Stimulated activated CD4-positive, alpha-beta T cell treated with anti-CD3 and anti-CD28 coated beads, Interleukin-12 subunit alpha, Interleukin-12 subunit beta, amount 100 ng/mL, for 24 hours (primary cell): ENCODE data around the gene REN.

Source experiments
- DNase-seq, 2 experiments: peaks; one replicate each; pipeline ENCODE4 v3.0.0-alpha.2; 2020; ENCODE audit warnings: low read depth in 2 of 2

Gene REN

GRCh38 chr1:204154568-204155255, 11.4 kb downstream of the REN start:
- no peak for DNase-seq

DNA sequence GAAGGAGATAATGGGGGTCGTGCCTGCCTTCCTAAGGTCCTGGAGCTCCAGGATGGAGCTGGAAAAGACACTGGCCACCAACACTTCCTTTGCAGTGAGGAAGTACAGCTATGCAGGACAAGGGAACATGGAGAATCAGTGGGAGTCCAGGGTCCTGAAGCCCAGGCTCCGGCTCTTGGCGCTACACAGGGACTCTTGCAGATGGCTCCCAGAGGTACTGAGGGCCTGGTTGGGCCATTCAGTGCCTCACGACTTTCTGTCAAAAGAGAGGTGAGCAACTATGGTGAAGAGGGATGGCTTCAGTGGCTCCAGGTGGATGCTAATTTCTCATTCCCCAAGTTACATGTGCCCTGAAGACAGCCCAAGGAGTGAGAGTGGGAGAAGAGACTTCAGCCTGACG, 12.5 kb downstream of the REN start:
- DNase-seq = no peak

GRCh38 chr1:204152310-204153044, 13.7 kb downstream of the REN start:
- DNase-seq = no peak

- peak in 1 of 2 experiments; percentile 20 for DNase-seq
Measured at GRCh38 chr1:204151552-204152309, 14.4 kb downstream of the REN start, which contains the start of gene ETNK2. ETNK2 (minus strand) TSS chr1:204152044; CDS start chr1:204151852, 192 bp downstream.

DNA sequence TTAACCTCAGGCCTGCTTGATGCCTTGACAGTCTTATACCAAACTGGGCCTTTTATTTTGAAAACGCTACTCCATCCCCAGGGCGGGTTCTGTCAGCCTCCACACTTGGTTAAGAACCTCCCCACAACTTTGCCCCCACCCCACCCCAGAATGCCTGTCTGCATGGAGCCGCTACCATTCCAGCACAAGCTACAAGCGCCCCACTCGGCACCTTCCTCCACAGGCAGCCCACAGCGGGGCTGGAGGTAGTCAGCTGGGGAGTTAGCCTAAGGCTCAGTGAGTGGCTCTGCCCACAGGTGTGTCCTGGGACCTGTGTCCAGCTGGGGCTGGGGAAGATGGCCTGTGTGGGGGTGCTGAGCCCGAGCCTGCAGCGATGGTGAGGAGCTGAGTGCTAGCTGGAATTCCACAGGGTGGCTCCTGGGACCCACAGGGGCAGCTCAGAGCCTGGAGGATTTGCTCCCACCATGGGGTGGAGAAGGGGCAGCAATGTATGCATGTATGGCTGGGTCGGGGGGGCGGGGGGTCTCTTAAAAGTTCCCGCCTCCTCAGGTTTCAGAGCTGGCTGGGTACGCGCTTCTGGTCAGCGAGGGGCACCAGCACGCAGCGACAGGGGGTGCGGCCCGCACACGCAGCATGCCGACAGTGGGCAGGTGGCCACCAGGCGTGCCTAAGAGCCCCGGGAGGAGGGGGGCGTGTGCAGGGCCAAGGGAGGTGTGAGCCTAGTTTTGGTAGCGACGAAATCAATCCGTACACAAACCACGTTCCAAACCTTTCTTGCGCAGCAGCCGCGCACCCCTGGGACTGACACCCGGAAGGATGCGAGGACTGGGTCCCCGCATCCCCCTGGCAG, 15.2 kb downstream of the REN start:
- DNase-seq = no peak

DNA sequence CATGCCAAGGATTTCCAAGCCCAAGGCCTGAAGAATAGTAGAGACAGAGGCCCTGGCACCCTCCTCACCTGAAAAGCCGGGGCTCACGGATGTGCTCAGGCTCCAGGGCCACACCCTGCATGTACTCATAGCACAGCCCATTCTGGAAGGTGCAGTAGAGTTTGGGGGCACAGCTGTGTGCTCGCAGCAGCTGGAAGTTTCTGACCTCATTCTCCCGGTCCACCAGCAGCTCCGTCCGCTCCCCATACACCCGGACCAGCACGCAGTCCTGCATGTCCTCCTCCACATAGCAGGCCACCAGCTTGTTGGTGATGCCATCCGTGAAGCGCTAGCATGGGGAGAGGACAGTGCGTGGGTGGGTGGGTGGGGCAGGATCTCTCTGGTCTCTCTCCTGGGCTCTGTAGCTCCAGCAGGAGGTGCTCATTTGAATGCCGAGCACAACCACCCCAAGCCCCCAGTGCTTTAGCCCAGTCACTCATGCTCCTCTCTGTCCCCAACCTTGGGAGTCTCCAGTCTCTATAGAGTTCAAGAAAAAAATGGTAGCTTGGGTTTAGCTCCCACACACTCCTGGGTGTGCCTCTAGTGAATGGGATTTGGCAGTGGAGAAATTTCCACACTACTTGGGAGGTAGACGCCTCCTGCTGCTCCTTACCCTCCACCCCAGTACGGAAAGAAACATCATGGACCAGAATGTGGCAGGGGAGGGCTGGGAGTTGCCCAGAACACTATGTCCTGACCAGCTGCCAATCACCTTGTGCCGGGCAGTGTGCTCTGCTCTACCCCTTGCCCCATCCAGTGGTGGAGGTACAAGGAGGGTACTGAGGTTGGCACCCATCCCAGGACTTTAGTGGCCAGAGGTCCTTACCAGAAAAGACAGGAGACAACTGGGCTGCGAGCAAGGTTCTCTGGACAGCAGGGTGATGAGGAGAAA, 16.2 kb downstream of the REN start:
- no peak for DNase-seq

GRCh38 chr1:204149107-204149506, 17.0 kb downstream of the REN start:
- DNase-seq = no peak

- DNase-seq = no peak
Measured at GRCh38 chr1:204147406-204148383, 18.4 kb downstream of the REN start.

DNA sequence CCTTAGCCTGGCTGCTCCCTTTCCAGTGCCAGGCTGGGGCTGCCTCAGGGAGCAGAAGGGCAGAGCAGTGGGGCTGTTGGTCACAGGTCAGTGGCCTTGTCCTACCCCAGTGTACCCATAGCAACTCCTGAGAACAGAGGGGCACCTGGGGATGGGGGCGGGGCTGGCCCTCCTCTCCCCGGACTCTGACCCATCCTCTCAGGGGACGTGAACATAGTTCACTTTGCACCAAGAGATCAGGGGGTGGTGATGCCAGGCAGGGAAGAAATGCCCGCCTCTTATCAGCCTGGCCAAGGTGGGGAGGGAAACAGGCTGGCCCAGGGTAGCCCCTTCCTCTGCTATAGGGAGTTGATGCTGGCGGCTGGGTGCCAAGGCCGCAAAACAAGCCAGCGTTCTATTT, 19.2 kb downstream of the REN start:
- no peak for DNase-seq

- DNase-seq = no peak
Measured at GRCh38 chr1:204146309-204146708, 19.8 kb downstream of the REN start.

GRCh38 chr1:204145033-204145504, 21.1 kb downstream of the REN start:
- no peak for DNase-seq

- DNase-seq = no peak
Measured at GRCh38 chr1:204143276-204144041, 22.7 kb downstream of the REN start.

- no peak for DNase-seq
Measured at GRCh38 chr1:204142032-204142974, 23.8 kb downstream of the REN start.

GRCh38 chr1:204141131-204141530, 25.0 kb downstream of the REN start:
- no peak for DNase-seq

- no peak for DNase-seq
Measured at GRCh38 chr1:204139952-204140351, 26.2 kb downstream of the REN start.

GRCh38 chr1:204139088-204139487, 27.0 kb downstream of the REN start:
- DNase-seq = no peak

DNA sequence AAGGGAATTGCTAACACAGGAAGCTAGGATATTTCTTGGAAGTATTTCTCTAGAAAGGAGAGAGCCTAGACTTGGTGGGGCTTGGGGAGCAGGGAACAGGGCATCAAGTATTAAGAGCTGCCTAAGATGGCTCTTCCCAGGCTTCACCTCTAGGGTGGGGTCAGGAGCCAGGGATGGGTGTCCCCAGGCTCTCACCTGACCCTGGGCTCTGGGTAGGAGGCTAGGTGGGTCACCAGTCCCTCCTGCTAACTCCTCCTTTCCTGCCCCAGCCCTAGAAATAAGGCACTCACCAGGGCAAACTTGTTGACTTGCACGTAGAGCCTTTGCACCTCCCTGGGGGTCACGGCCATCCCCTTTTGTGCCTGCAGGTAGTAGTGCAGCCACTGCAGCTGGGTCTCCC, 29.3 kb downstream of the REN start:
- no peak for DNase-seq
